ENCODE measurements around the gene AOPEP.

DNA sequence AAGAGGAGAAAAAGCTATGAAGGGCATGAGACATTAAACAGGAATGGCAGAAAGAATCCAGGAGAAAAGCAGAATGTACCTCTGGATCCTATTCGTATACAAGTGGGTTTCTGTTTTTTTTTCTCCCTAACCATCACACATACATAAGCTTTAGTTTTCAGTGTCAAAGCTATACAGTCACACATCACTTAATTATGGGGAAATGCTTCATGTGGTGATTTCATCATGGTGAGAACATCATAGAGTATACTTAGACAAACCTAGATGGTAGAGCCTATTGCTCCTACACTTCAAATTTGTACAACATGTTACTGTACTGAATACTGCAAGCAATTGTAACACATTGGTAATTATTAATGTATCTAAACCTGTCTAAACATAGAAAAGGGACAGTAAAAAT lies 290.6 kb downstream of the AOPEP start:
- TF ChIP-seq, protein P1, sequence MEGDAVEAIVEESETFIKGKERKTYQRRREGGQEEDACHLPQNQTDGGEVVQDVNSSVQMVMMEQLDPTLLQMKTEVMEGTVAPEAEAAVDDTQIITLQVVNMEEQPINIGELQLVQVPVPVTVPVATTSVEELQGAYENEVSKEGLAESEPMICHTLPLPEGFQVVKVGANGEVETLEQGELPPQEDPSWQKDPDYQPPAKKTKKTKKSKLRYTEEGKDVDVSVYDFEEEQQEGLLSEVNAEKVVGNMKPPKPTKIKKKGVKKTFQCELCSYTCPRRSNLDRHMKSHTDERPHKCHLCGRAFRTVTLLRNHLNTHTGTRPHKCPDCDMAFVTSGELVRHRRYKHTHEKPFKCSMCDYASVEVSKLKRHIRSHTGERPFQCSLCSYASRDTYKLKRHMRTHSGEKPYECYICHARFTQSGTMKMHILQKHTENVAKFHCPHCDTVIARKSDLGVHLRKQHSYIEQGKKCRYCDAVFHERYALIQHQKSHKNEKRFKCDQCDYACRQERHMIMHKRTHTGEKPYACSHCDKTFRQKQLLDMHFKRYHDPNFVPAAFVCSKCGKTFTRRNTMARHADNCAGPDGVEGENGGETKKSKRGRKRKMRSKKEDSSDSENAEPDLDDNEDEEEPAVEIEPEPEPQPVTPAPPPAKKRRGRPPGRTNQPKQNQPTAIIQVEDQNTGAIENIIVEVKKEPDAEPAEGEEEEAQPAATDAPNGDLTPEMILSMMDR (IDR thresholded peaks at IDR 0.05; ENCODE audit: low read depth, low read length, poor library complexity, severe bottlenecking) = no peak
- TF ChIP-seq EZH2phosphoT487 (IDR thresholded peaks at IDR 0.05; ENCODE audit: borderline replicate concordance, low read length) = no peak

Data from DOHH2 (cell line).